PC-9 (cell line): ENCODE data around the gene LAMP5. TPM values are rescaled to one million over a fixed set of nuclear protein-coding genes. Genes with fewer than 3 reads are reported as not detected.

Source experiments
- BruUV-seq: library from RNA; stranded (reverse); fragments of 400-500 nt; replicated peaks from 2 replicates; lab custom pipeline; 2021; lab: Mats Ljungman, UMichigan
- CTCF ChIA-PET: fragments of 300-600 bp; sonication (Branson Sonifier 250); formaldehyde crosslinking; loops from one replicate; lab custom pipeline; 2022; ENCODE audit warnings: antibody characterized with exemption; lab: Charles Lee
- POLR2A ChIA-PET: fragments of 300-600 bp; sonication (Branson Sonifier 250); formaldehyde crosslinking; loops from one replicate; lab custom pipeline; 2022; ENCODE audit warnings: antibody characterized with exemption; ENCODE audit not compliant: unreplicated experiment; lab: Charles Lee
- DNase-seq, 2 experiments: peaks; one replicate each; pipeline versions ENCODE4 v3.0.0 to v3.0.0-alpha.2; 2015 to 2022; ENCODE audit warnings: mixed read lengths in 1 of 2
- H2AFZ ChIP-seq: fragments of 200-600 bp; sonication (generic); 2 replicates; pipeline ENCODE4 v1.8.1; 2017; ENCODE audit warnings: antibody characterized with exemption
- H3F3A ChIP-seq: fragments of 200-600 bp; sonication (generic); 2 replicates; pipeline ENCODE4 v1.8.1; 2017; ENCODE audit warnings: antibody characterized with exemption, mild to moderate bottlenecking, low read depth; ENCODE audit not compliant: insufficient read depth
- H3K27ac ChIP-seq: fragments of 200-600 bp; sonication (generic); 2 replicates; pipeline ENCODE4 v1.6.1; 2016; ENCODE audit warnings: mixed run types
- H3K27me3 ChIP-seq: fragments of 200-600 bp; sonication (generic); 2 replicates; pipeline ENCODE4 v1.6.1; 2016; ENCODE audit warnings: low read depth, mixed run types; ENCODE audit not compliant: insufficient read depth
- H3K36me3 ChIP-seq: fragments of 200-600 bp; sonication (generic); 2 replicates; pipeline ENCODE4 v1.6.1; 2016; ENCODE audit warnings: low read depth, mixed run types
- H3K4me1 ChIP-seq: fragments of 200-600 bp; sonication (generic); replicated peaks from 2 replicates; pipeline ENCODE4 v1.6.1; 2016; ENCODE audit warnings: mixed run types; ENCODE audit not compliant: insufficient read depth
- H3K4me2 ChIP-seq: fragments of 200-600 bp; sonication (generic); 2 replicates; pipeline ENCODE4 v1.6.1; 2017; ENCODE audit warnings: mixed run types
- H3K4me3 ChIP-seq: fragments of 200-600 bp; sonication (generic); 2 replicates; pipeline ENCODE4 v1.6.1; 2016; ENCODE audit warnings: mixed run types
- H3K79me2 ChIP-seq: fragments of 200-600 bp; sonication (generic); 2 replicates; pipeline ENCODE4 v1.6.1; 2017; ENCODE audit warnings: low read depth, mixed run types
- H3K9me2 ChIP-seq: fragments of 200-600 bp; sonication (generic); 2 replicates; pipeline ENCODE4 v1.8.1; 2017; ENCODE audit warnings: mild to moderate bottlenecking; ENCODE audit not compliant: insufficient read depth
- H3K9me3 ChIP-seq: fragments of 200-600 bp; sonication (generic); 2 replicates; pipeline ENCODE4 v1.8.1; 2016; ENCODE audit warnings: low read depth; ENCODE audit not compliant: insufficient read depth
- H4K20me1 ChIP-seq: fragments of 200-600 bp; sonication (generic); 2 replicates; pipeline ENCODE4 v1.8.1; 2017; ENCODE audit not compliant: insufficient read depth
- EZH2 ChIP-seq: fragments of 200-600 bp; sonication (generic); IDR thresholded peaks from 2 replicates; pipeline ENCODE4 v1.8.0; 2017; ENCODE audit warnings: antibody characterized with exemption, low read depth
- intact Hi-C: fragments of 100-400 bp; cut with micrococcal nuclease; formaldehyde crosslinking; loops from one replicate; pipeline ENCODE4 v1.10.0; 2022; ENCODE audit not compliant: unreplicated experiment
- total RNA-seq: library from RNA; stranded (reverse); gene quantifications from 2 replicates; pipeline ENCODE4 v1.2.3, GENCODE V29; 2021
- TF ChIP-seq, protein P1 (sequence below): fragments of 200-600 bp; sonication (generic); conservative IDR thresholded peaks from 2 replicates; pipeline ENCODE4 v1.6.1; 2017; ENCODE audit warnings: mixed run types, antibody characterized with exemption, mild to moderate bottlenecking, moderate library complexity

The LAMP5 gene
- total RNA-seq, 1 experiment from 2014 or later, result not detected

DNA sequence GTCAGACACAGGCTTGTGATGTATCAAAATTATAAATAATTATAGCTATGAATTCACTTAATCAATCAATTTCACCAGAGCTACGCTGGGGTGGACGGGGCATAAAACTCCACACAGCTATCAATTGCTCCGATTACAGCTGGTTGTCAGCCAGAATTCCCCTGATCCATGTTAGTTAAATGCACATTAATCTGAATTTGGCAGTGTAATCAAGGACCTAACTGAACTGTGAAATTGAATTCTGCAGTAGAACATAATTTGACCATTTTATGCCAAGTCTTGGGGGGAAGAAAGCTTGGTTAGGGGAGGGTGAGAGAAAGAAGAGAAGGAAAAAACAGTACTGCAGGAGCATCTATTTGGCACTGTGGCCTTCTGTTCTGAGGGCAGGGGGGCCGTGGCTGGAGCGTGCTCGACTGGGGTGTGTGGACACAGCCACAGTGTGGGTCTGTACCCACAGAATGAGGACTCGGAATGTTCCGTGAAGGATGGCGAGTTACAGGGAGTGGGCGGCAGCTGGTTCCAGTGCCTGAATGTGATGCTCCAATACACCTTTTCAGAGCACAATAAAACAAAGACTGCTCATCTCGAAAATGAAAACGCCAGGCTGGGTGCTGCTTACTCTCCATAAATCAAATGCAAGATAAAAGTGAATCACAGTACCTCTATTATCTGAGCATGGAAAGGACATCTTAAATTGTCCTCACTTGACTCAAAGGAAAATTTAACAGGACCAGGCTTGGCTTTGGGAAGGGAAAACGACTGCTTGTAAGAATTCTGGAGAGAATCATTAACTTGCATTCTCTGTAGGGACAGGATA lies 59.2 kb downstream of the LAMP5 start:
- TF ChIP-seq, protein P1, sequence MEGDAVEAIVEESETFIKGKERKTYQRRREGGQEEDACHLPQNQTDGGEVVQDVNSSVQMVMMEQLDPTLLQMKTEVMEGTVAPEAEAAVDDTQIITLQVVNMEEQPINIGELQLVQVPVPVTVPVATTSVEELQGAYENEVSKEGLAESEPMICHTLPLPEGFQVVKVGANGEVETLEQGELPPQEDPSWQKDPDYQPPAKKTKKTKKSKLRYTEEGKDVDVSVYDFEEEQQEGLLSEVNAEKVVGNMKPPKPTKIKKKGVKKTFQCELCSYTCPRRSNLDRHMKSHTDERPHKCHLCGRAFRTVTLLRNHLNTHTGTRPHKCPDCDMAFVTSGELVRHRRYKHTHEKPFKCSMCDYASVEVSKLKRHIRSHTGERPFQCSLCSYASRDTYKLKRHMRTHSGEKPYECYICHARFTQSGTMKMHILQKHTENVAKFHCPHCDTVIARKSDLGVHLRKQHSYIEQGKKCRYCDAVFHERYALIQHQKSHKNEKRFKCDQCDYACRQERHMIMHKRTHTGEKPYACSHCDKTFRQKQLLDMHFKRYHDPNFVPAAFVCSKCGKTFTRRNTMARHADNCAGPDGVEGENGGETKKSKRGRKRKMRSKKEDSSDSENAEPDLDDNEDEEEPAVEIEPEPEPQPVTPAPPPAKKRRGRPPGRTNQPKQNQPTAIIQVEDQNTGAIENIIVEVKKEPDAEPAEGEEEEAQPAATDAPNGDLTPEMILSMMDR, result no peak
- TF ChIP-seq EZH2, result no peak
- no peaks in the 10 kb centered on the region for H4K20me1 ChIP-seq
- H3F3A ChIP-seq, result no peaks in the 10 kb centered on the region
- CTCF ChIA-PET, result no interaction called here
- H3K36me3 ChIP-seq, result no peaks in the 10 kb centered on the region
- no peak overlapping the region for H3K4me3 ChIP-seq
- H3K79me2 ChIP-seq, result no peaks in the 10 kb centered on the region
- no peaks in the 10 kb centered on the region for H3K9me3 ChIP-seq
- H3K9me2 ChIP-seq, result no peaks in the 10 kb centered on the region
- H3K4me1 ChIP-seq, result no peaks in the 10 kb centered on the region
- no peak for DNase-seq
- BruUV-seq, result no TSS peak
- H2AFZ ChIP-seq, result no peak overlapping the region
- peaks cover 17% of the 10 kb centered on the region for H3K27me3 ChIP-seq
- POLR2A ChIA-PET, result no interaction called here
- no peak overlapping the region for H3K4me2 ChIP-seq
- no peak overlapping the region for H3K27ac ChIP-seq
- intact Hi-C loops, result no loop called here

DNA sequence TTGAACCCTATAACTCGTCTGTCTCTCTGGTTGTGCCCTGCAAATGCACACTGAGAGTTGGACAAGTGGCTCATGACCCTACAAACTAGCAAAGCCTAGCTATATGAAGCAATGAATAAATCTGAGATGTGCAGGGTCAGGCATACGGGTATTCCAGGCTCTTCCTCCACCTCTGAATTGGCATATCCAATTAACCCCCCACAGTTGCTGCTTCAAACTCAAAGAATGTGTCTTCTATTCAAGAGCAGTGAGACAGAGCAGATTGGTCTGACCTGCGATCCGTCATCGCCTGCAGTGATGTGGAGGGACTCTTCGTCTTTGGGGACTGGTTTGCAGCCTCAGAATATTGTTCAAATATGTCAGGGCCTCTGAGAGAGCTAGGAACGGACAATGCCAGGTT lies 59.8 kb downstream of the LAMP5 start:
- TF ChIP-seq EZH2, result no peak
- TF ChIP-seq, protein P1, result no peak
- intact Hi-C loops, result no loop called here
- Histone ChIP-seq H3K27me3 (peaks cover 15% of the 10 kb centered on the region), H3K27ac (no peak overlapping the region), H3K36me3 (no peaks in the 10 kb centered on the region), H3K4me1 (no peaks in the 10 kb centered on the region), H3K9me3 (no peaks in the 10 kb centered on the region), H4K20me1 (no peaks in the 10 kb centered on the region), H3K79me2 (no peaks in the 10 kb centered on the region), H3K4me3 (no peak overlapping the region), H3K9me2 (no peaks in the 10 kb centered on the region), H3K4me2 (no peak overlapping the region), H2AFZ (no peak overlapping the region), H3F3A (no peaks in the 10 kb centered on the region)
- no TSS peak for BruUV-seq
- ChIA-PET POLR2A (no interaction called here), CTCF (no interaction called here)
- no peak for DNase-seq

DNA sequence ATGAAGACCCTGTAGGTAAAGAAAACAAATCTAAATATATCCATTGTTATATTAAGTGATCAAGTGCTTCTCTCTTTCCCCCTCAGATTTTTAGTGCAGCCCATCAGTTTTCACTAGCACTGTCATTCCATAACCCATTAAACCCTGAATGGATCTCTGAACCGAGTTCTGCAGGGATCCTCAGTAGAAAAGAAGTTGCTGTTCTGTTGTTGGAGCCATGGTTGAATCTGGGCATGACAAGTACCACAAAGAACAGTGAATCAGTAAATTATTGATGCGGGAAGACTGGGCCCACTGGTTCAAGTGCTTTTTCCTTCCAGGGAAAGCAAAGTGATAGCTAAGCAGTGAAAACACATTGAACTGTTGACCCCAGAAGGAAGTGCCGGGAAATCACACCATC lies 60.4 kb downstream of the LAMP5 start:
- Histone ChIP-seq H3F3A (no peaks in the 10 kb centered on the region), H4K20me1 (no peaks in the 10 kb centered on the region), H3K27me3 (peaks cover 15% of the 10 kb centered on the region), H3K9me2 (no peaks in the 10 kb centered on the region), H3K27ac (no peak overlapping the region), H2AFZ (no peak overlapping the region), H3K4me2 (no peak overlapping the region), H3K4me1 (no peaks in the 10 kb centered on the region), H3K36me3 (no peaks in the 10 kb centered on the region), H3K4me3 (no peak overlapping the region), H3K79me2 (no peaks in the 10 kb centered on the region), H3K9me3 (no peaks in the 10 kb centered on the region)
- DNase-seq, result no peak
- TF ChIP-seq, protein P1, result no peak
- ChIA-PET CTCF (no interaction called here), POLR2A (no interaction called here)
- intact Hi-C loops, result no loop called here
- BruUV-seq, result no TSS peak
